ENCODE measurements around the gene ZBTB42. TPM values are rescaled to one million over a fixed set of nuclear protein-coding genes. Genes with fewer than 3 reads are reported as not detected.

The ZBTB42 gene
- total and polyA plus RNA-seq, 2 of the 13 experiments (the other 11 are each of a cell fraction or from before 2014, with no cell fraction given), result 2.8 to 4.2 TPM

DNA sequence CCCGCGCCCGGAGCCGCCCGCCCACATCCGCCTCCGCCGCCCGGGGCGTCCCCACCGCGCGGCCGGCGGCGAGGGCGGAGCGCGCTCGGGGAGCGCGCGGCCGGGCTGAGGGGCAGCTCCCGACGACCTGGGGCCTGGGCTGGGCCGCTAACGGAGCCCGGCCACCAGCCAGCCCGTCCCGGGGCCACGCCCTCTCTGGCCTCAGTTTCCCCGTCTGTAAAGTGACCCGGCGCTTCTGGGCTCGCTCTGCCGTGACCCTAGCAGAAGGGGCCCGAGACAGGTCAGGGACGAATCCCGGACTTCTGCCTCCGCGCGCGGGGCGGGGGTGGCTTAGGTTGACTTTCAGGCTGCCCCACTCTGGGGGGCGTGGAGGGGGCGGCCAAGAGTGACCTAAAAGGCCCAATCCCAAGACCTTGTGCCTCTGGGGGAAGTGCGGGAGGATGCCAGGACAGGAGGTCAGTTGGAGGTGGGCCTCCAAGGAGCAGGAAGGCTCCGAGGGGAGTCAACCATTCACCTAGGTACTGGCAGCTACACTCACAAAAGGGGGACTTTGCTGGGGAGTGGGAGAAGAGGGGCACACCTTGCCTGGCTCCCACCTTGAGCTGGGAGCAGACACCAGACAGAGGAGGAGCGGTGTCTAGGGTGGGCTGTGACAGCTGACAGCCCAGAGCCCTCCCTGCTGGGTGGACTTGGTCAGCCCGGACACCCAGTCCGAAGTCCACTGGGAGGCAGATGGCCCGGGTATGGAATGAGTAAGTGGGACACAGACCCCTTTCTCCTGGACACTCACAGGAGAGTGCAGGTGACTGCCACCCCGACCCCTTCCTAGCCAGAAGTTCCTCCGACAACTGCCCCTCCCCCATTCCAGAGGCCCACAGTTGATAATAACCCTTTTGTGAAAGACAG, 4.9 kb upstream of the ZBTB42 start (continued):
- TF ChIP-seq, protein P1, sequence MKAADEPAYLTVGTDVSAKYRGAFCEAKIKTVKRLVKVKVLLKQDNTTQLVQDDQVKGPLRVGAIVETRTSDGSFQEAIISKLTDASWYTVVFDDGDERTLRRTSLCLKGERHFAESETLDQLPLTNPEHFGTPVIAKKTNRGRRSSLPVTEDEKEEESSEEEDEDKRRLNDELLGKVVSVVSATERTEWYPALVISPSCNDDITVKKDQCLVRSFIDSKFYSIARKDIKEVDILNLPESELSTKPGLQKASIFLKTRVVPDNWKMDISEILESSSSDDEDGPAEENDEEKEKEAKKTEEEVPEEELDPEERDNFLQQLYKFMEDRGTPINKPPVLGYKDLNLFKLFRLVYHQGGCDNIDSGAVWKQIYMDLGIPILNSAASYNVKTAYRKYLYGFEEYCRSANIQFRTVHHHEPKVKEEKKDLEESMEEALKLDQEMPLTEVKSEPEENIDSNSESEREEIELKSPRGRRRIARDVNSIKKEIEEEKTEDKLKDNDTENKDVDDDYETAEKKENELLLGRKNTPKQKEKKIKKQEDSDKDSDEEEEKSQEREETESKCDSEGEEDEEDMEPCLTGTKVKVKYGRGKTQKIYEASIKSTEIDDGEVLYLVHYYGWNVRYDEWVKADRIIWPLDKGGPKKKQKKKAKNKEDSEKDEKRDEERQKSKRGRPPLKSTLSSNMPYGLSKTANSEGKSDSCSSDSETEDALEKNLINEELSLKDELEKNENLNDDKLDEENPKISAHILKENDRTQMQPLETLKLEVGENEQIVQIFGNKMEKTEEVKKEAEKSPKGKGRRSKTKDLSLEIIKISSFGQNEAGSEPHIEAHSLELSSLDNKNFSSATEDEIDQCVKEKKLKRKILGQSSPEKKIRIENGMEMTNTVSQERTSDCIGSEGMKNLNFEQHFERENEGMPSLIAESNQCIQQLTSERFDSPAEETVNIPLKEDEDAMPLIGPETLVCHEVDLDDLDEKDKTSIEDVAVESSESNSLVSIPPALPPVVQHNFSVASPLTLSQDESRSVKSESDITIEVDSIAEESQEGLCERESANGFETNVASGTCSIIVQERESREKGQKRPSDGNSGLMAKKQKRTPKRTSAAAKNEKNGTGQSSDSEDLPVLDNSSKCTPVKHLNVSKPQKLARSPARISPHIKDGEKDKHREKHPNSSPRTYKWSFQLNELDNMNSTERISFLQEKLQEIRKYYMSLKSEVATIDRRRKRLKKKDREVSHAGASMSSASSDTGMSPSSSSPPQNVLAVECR (CRISPR knock-in tag; IDR thresholded peaks at IDR 0.05; ENCODE audit: borderline replicate concordance), result peak; percentile 69
- TF ChIP-seq MAZ (IDR thresholded peaks at IDR 0.05; ENCODE audit: borderline replicate concordance, low read depth, low read length) (no peak), MAZ (CRISPR knock-in tag; IDR thresholded peaks at IDR 0.05; ENCODE audit: low read depth) (0 out of 2 replicates have a peak, but pooled peaks have one; percentile 56), THYN1 (CRISPR knock-in tag; IDR thresholded peaks at IDR 0.05; ENCODE audit: borderline replicate concordance, low read depth) (no peak), SMAD9 (CRISPR knock-in tag; IDR thresholded peaks at IDR 0.05) (no peak), TP53 (CRISPR knock-in tag; conservative IDR thresholded peaks at IDR 0.05) (no peak), PHF21A (CRISPR knock-in tag; IDR thresholded peaks at IDR 0.05) (peak; percentile 73), SKI (IDR thresholded peaks at IDR 0.05; ENCODE audit: partially characterized antibody) (peak; percentile 68), TGIF2 (CRISPR knock-in tag; IDR thresholded peaks at IDR 0.05) (peak; percentile 67; the same call in 1 of the 2 replicates), HMG20B (CRISPR knock-in tag; conservative IDR thresholded peaks at IDR 0.05) (no peak), NCOR1 (IDR thresholded peaks at IDR 0.05; ENCODE audit: borderline replicate concordance, low read length) (peak; percentile 53; the same call in 1 of the 2 replicates), ZBTB20 (CRISPR knock-in tag; IDR thresholded peaks at IDR 0.05; ENCODE audit: borderline replicate concordance, low read depth) (no peak; the same call in 1 of the 2 replicates), KAT8 (CRISPR knock-in tag; IDR thresholded peaks at IDR 0.05) (peak; percentile 8; the same call in 1 of the 2 replicates), TEAD3 (CRISPR knock-in tag; optimal IDR thresholded peaks at IDR 0.05; ENCODE audit: borderline replicate concordance) (peak; percentile 45), ZNF260 (CRISPR knock-in tag; IDR thresholded peaks at IDR 0.05; ENCODE audit: borderline replicate concordance, low read depth) (no peak), SALL1 (CRISPR knock-in tag; IDR thresholded peaks at IDR 0.05) (peak; percentile 3; the same call in 1 of the 2 replicates), CCDC6 (CRISPR knock-in tag; IDR thresholded peaks at IDR 0.05) (no peak), ZNF839 (CRISPR knock-in tag; IDR thresholded peaks at IDR 0.05; ENCODE audit: borderline replicate concordance) (no peak), RARG (CRISPR knock-in tag; IDR thresholded peaks at IDR 0.05; ENCODE audit: low read depth) (no peak)
- TF ChIP-seq, protein P2, sequence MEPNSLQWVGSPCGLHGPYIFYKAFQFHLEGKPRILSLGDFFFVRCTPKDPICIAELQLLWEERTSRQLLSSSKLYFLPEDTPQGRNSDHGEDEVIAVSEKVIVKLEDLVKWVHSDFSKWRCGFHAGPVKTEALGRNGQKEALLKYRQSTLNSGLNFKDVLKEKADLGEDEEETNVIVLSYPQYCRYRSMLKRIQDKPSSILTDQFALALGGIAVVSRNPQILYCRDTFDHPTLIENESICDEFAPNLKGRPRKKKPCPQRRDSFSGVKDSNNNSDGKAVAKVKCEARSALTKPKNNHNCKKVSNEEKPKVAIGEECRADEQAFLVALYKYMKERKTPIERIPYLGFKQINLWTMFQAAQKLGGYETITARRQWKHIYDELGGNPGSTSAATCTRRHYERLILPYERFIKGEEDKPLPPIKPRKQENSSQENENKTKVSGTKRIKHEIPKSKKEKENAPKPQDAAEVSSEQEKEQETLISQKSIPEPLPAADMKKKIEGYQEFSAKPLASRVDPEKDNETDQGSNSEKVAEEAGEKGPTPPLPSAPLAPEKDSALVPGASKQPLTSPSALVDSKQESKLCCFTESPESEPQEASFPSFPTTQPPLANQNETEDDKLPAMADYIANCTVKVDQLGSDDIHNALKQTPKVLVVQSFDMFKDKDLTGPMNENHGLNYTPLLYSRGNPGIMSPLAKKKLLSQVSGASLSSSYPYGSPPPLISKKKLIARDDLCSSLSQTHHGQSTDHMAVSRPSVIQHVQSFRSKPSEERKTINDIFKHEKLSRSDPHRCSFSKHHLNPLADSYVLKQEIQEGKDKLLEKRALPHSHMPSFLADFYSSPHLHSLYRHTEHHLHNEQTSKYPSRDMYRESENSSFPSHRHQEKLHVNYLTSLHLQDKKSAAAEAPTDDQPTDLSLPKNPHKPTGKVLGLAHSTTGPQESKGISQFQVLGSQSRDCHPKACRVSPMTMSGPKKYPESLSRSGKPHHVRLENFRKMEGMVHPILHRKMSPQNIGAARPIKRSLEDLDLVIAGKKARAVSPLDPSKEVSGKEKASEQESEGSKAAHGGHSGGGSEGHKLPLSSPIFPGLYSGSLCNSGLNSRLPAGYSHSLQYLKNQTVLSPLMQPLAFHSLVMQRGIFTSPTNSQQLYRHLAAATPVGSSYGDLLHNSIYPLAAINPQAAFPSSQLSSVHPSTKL (CRISPR knock-in tag; IDR thresholded peaks at IDR 0.05), result no peak
- TF ChIP-seq, protein P3, sequence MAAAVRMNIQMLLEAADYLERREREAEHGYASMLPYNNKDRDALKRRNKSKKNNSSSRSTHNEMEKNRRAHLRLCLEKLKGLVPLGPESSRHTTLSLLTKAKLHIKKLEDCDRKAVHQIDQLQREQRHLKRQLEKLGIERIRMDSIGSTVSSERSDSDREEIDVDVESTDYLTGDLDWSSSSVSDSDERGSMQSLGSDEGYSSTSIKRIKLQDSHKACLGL (CRISPR knock-in tag; IDR thresholded peaks at IDR 0.05), result peak; percentile 53; the same call in 1 of the 2 replicates

Measured in HepG2 (cell line).